GM21737 (cell line): ENCODE measurements around the gene NDUFS8.

Experiments
- ATAC-seq: cut with Tn5 transposase; IDR thresholded peaks from one replicate; pipeline ENCODE4 v1.9.1; 2021; ENCODE audit warnings: mild to moderate bottlenecking, moderate library complexity; ENCODE audit not compliant: unreplicated experiment

The NDUFS8 gene

GRCh38 chr11:68074584-68075352 lies 44.3 kb downstream of the NDUFS8 start:
- no peak for ATAC-seq

GRCh38 chr11:68076371-68077042 lies 46.0 kb downstream of the NDUFS8 start:
- no peak for ATAC-seq

GRCh38 chr11:68077617-68078582 lies 47.4 kb downstream of the NDUFS8 start:
- ATAC-seq = no peak

- ATAC-seq = no peak
These were observed 50.4 kb downstream of the NDUFS8 start for GRCh38 chr11:68080860-68081259.

- ATAC-seq = no peak
These were observed 51.2 kb downstream of the NDUFS8 start for GRCh38 chr11:68081691-68082090.

GRCh38 chr11:68082481-68082880 lies 52.0 kb downstream of the NDUFS8 start:
- ATAC-seq = no peak

GRCh38 chr11:68083517-68083916 lies 53.0 kb downstream of the NDUFS8 start:
- ATAC-seq = no peak
